HG02623 (cell line): ENCODE data around the gene MYOM1.

ENCODE experiments used
- ATAC-seq: cut with Tn5 transposase; IDR thresholded peaks from one replicate; pipeline ENCODE4 v1.9.1; 2021; ENCODE audit warnings: moderate library complexity; ENCODE audit not compliant: unreplicated experiment

Gene MYOM1

GRCh38 chr18:3153107-3153704, 66.6 kb downstream of the MYOM1 start:
- peak; percentile 69 for ATAC-seq

DNA sequence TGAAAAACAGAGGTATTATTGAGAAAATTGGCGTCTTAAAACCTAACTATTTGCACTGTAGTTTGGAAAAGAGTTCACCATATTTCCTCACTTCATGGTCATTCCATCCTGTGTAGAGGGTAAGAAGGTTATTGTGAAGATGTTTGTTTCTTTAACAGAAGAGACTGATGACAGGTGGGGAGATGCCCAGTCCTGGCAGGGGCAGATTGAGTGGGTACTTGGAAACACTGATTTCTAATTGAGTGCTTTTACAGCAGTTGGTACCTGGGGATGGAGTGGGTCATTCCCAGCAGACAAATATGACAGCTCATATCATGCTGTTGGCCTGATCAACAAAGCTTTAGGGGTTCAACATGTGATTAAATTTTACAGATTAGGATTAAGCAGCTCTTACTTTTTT, 67.5 kb downstream of the MYOM1 start:
- ATAC-seq: no peak

GRCh38 chr18:3151399-3152264, 68.1 kb downstream of the MYOM1 start:
- ATAC-seq: no peak

DNA sequence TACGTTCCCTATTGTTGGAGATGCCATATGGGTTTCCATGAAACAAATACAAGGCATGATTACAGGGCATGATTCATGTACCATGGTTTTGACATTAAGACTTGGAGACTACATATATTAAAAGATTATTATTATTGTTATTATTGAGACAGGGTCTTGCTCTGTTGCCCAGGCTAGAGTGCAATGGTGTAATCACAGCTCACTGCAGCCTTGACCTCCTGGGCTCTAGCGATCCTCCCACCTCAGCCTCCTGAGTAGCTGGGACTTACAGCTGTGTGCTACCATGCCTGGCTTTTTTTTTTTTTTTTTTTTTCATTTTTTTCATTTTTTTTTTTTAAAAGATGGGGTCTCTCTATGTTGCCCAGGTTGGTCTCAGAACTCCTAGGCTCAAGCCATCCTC, 69.1 kb downstream of the MYOM1 start:
- no peak for ATAC-seq

DNA sequence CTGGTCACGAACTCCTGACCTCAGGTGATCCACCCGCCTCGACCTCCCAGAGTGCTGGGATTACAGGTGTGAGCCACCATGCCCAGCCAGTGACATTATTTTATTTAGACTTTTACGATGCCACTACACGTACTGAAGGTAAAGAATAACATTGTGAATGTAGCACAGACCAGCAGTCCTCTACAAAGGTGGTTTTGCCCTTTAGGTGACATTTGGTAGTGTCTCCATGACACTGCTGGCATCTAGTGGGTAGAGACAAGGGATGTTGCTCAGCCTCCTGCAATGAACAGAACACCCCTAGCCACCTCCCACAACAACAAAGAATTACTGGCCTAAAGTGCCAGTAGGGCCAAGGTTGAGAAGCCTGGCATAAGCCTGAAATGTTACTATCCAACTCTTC, 69.5 kb downstream of the MYOM1 start:
- ATAC-seq: no peak

DNA sequence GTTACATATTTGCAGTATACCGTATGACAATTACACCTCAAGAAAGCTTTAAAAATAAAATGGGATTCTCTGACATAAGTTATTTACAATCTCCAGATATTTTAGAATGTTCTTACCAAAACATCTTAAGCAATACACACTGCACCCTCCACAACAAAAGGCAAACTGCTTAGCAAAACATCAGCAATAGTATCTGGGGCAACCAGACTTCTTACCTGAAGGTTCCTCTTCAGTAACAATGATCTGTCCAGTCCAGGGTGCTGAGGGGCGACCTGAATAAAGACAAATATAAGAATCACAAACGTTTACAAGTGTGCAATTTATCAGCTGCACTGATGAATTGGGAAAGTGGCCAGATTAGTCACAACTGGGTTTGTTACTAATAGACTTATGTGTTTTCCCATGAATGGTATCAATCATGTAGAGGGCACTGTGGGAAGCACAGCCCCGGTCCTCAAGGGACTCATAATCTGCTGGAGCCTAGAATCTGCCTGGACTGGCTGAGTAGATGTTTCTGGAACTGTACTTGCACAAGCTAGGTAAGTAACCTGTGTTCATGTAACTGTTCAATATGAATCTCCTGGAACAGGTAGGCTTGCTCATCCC, 70.7 kb downstream of the MYOM1 start:
- ATAC-seq: no peak

DNA sequence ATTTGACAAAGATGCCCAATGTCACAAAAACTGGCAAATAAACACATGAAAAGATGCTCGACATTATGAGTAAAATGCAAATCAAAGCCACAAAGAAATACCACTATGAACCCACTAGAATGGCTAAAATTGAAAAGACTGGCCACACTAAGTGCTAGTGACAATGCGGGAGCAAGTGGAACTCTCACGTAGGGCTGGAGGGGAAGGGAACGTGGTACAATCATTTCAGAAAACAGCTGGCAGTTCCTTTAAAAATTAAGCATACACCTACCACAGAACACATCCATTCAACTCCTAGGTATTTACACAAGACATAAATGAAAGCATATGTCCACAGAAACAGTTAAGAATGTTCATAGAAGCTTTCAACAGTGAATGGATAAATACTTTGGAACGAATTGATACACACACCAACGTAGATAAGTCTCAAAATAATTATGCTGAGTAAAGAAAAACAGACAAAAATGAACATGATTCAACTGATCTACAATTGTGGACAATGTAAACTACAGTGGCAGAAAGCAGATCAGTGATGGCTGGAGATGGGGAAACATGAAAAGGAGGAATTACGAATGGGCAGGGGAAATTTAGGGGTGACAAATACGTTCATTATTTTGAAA, 71.7 kb downstream of the MYOM1 start:
- ATAC-seq: no peak

GRCh38 chr18:3140986-3141639, 78.7 kb downstream of the MYOM1 start:
- ATAC-seq: no peak

- ATAC-seq: no peak
Measured at GRCh38 chr18:3140342-3140741, 79.4 kb downstream of the MYOM1 start.

GRCh38 chr18:3139406-3139805, 80.4 kb downstream of the MYOM1 start:
- ATAC-seq: no peak

DNA sequence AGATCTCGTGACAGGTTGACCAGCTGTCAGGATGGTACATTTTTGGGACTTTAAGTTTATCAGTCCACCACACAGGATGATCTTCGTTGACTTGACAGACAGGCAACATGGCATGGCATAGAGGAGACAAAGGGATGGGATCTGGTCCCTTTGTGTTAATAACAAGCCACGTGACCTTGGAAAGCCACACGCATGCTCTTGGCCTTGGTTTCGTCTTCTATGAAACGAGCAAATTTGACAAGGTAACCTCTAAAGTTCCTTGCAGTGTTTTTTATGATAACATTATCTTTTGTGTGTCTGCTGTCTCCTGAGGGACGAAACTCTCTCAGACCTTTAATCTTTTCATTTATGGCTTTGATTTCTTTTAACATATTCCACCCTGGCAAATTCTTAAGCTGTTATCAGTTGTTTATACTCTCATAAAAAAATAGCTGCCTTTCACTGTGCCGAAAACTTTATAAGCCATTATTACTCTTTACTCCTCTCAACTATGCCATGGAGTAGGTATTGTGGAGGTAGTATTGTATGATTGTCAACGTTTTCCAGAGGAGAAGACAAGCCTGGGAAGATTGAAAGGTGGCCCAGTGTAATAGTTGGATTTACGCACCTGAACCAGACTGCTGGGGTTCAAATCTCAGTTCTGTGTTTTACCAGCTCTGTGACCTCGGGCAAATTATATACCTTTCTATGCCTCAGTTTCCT, 81.3 kb downstream of the MYOM1 start:
- ATAC-seq: no peak

- no peak for ATAC-seq
Measured at GRCh38 chr18:3135536-3135935, 84.2 kb downstream of the MYOM1 start.

GRCh38 chr18:3132700-3133099, 87.1 kb downstream of the MYOM1 start:
- no peak for ATAC-seq

GRCh38 chr18:3130344-3130743, 89.4 kb downstream of the MYOM1 start:
- ATAC-seq: no peak

GRCh38 chr18:3129053-3129864, 90.5 kb downstream of the MYOM1 start:
- peak; percentile 96 for ATAC-seq

- ATAC-seq: no peak
Measured at GRCh38 chr18:3126457-3127097, 93.2 kb downstream of the MYOM1 start.

GRCh38 chr18:3124822-3125221, 94.9 kb downstream of the MYOM1 start:
- no peak for ATAC-seq

DNA sequence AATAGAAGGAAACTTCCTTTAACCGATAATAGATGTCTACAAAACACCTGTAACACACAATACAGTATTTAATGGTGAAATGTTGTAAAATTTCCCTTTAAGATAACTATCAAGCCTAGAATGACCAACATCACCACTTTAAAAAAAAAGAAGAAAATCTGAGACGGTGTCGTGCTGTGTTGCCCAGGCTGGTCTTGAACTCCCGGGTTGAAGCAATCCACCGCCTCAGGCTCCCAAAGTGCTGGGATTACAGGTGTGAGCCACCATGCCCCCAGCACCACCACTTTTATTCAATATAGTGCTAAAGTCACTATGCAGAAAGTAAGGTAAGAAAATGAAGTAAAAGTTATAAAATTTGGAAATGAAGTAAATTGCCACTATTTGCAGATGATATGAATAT, 96.9 kb downstream of the MYOM1 start:
- no peak for ATAC-seq

- no peak for ATAC-seq
Measured at GRCh38 chr18:3121259-3121658, 98.5 kb downstream of the MYOM1 start.
